Neural cell (in vitro differentiated cells): Measurements from ENCODE around the gene DBX1. TPM values are rescaled to one million over a fixed set of nuclear protein-coding genes. Genes with fewer than 3 reads are reported as not detected.
A peak's percentile ranks its signal among the peaks of the same experiment; 100 is the strongest.

Experiments used
- H2AFZ ChIP-seq: fragments of 200-600, 300-800 bp; sonication (generic), shearing (Covaris generic); 2 replicates; pipeline ENCODE4 v1.6.0; 2014; ENCODE audit warnings: low read depth, mild to moderate bottlenecking, antibody characterized with exemption, low read length, moderate library complexity
- H3F3A ChIP-seq: fragments of 200-600 bp; shearing (Covaris generic); 2 replicates; pipeline ENCODE4 v1.6.1; 2016; ENCODE audit warnings: mild to moderate bottlenecking, moderate library complexity, mixed read lengths, antibody characterized with exemption, low read length; ENCODE audit not compliant: insufficient read depth, poor library complexity, severe bottlenecking
- H3K27ac ChIP-seq: fragments of 200-600, 300-800 bp; sonication (generic), shearing (Covaris generic); 2 replicates; pipeline ENCODE4 v1.5.1; 2014; ENCODE audit warnings: mild to moderate bottlenecking, low read length, moderate library complexity
- H3K27me3 ChIP-seq: fragments of 300-800, 200-600 bp; sonication (generic), shearing (Covaris generic); 2 replicates; pipeline ENCODE4 v1.6.0; 2014; ENCODE audit warnings: mild to moderate bottlenecking, low read depth, low read length, moderate library complexity; ENCODE audit not compliant: insufficient read depth
- H3K36me3 ChIP-seq: fragments of 300-800, 200-600 bp; sonication (generic), shearing (Covaris generic); 2 replicates; pipeline ENCODE4 v1.5.1; 2014; ENCODE audit warnings: mild to moderate bottlenecking, antibody characterized with exemption, low read length, moderate library complexity; ENCODE audit not compliant: insufficient read depth
- H3K4me2 ChIP-seq: fragments of 300-800, 200-600 bp; sonication (generic), shearing (Covaris generic); 2 replicates; pipeline ENCODE4 v1.6.0; 2014; ENCODE audit warnings: mild to moderate bottlenecking, low read length
- H3K4me3 ChIP-seq: fragments of 300-800, 200-600 bp; sonication (generic), shearing (Covaris generic); 2 replicates; pipeline ENCODE4 v1.5.1; 2014; ENCODE audit warnings: mild to moderate bottlenecking, low read length, moderate library complexity
- H3K79me2 ChIP-seq: fragments of 200-600 bp; shearing (Covaris generic); replicated peaks from 2 replicates; pipeline ENCODE4 v1.6.0; 2014; ENCODE audit warnings: mild to moderate bottlenecking, low read length, moderate library complexity; ENCODE audit not compliant: insufficient read depth
- H3K9ac ChIP-seq: fragments of 300-800, 200-600 bp; sonication (generic), shearing (Covaris generic); 2 replicates; pipeline ENCODE4 v1.6.1; 2016; ENCODE audit warnings: mild to moderate bottlenecking, low read length, mixed read lengths
- H3K9me2 ChIP-seq: fragments of 200-600 bp; shearing (Covaris generic); 2 replicates; pipeline ENCODE4 v1.6.1; 2016; ENCODE audit warnings: mild to moderate bottlenecking, low read length, mixed read lengths; ENCODE audit not compliant: insufficient read depth
- H3K9me3 ChIP-seq: fragments of 200-600, 300-800 bp; sonication (generic), shearing (Covaris generic); 2 replicates; pipeline ENCODE4 v1.6.1; 2016; ENCODE audit warnings: mild to moderate bottlenecking, mixed run types, low read length, moderate library complexity, mixed read lengths
- H4K20me1 ChIP-seq: fragments of 200-600 bp; shearing (Covaris generic); 2 replicates; pipeline ENCODE4 v1.6.1; 2016; ENCODE audit warnings: mild to moderate bottlenecking, mixed run types; ENCODE audit not compliant: insufficient read depth
- EP300 ChIP-seq: fragments of 450-650 bp; conservative IDR thresholded peaks from 2 replicates; pipeline ENCODE4 v1.6.1; 2014; ENCODE audit warnings: antibody characterized with exemption, mild to moderate bottlenecking, moderate library complexity; ENCODE audit not compliant: poor library complexity, severe bottlenecking
- EZH2 ChIP-seq: fragments of 200-600, 300-800 bp; shearing (Covaris generic), sonication (generic); IDR thresholded peaks from 2 replicates; pipeline ENCODE4 v1.6.1; 2014; ENCODE audit warnings: antibody characterized with exemption, low read length, borderline replicate concordance, mild to moderate bottlenecking; ENCODE audit not compliant: insufficient read depth, poor library complexity, severe bottlenecking
- POLR2AphosphoS5 ChIP-seq: IDR thresholded peaks from 2 replicates; pipeline ENCODE4 v1.6.1; 2012
- RAD21 ChIP-seq: fragments of 450-650 bp; conservative IDR thresholded peaks from 2 replicates; pipeline ENCODE4 v1.6.1; 2014; ENCODE audit warnings: antibody characterized with exemption, mild to moderate bottlenecking, moderate library complexity
- SMC3 ChIP-seq: fragments of 450-650 bp; conservative IDR thresholded peaks from 2 replicates; pipeline ENCODE4 v1.6.1; 2014; ENCODE audit warnings: antibody characterized with exemption, mild to moderate bottlenecking, moderate library complexity; ENCODE audit not compliant: poor library complexity
- polyA plus RNA-seq: library from polyadenylated mRNA; depleted of rRNA; stranded (reverse); fragments of >200 nt; gene quantifications from 2 replicates; pipeline ENCODE4 v1.2.3, GENCODE V29; 2014
- TF ChIP-seq, protein P1 (sequence below): fragments of 450-650 bp; IDR thresholded peaks from 2 replicates; pipeline ENCODE4 v1.5.1; 2014; ENCODE audit warnings: antibody characterized with exemption, mild to moderate bottlenecking, moderate library complexity; ENCODE audit not compliant: poor library complexity, severe bottlenecking
- TF ChIP-seq, protein P2 (sequence below): IDR thresholded peaks from 2 replicates; pipeline ENCODE4 v1.6.1; 2012; ENCODE audit warnings: borderline replicate concordance

The DBX1 gene
- polyA plus RNA-seq, 1 donor from 2014 or later: not detected

DNA sequence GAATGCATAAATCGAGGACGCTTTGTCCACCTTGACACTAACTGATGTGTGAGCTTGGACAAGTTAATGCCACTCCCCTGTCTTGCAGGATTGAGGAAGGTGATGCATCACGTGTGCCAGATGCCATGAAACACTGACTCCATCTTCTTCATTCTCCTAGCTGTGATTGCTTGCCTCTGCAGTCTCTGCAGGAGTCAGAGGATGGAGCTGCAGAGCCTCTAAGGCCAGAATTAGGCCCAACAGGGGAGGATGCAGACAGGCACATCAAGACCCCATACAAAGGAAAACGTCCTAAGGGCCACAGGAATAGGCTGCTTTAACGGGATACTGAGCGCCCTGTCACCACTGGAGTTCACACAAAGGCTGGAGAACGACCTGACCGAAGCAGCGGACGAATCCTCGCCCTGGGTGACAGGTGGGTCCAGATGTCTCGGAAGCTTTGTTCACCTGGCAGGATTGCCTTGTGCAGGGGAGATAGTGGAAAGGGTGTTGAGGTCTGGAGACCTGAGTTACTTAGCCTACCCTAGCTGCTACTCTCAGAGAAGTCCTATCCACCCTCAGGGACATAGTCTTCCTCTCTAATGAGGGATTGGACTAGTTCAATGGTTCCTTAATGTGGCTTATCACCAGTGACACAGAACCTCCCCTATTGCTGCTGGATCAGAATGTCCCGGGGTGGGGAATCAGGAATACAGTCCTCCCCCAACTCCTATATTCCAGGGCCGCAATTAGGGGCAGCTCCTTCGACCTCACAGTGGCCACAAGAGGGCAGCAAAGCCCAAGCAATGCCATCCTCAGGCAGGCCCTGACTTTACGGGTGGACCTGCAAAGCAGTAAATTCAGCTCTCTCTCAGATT lies 32.4 kb downstream of the DBX1 start:
- H3K9me3 ChIP-seq: no peaks in the 10 kb centered on the region
- H3K27me3 ChIP-seq: peaks cover 13% of the 10 kb centered on the region
- no peaks in the 10 kb centered on the region for H3K36me3 ChIP-seq
- H3K4me3 ChIP-seq: no peak overlapping the region
- no peaks in the 10 kb centered on the region for H4K20me1 ChIP-seq
- H3K79me2 ChIP-seq: no peaks in the 10 kb centered on the region
- no peak overlapping the region for H3K27ac ChIP-seq
- H3K9ac ChIP-seq: no peak overlapping the region
- no peak for TF ChIP-seq POLR2AphosphoS5
- no peak for TF ChIP-seq EP300
- peak; percentile 89 for TF ChIP-seq RAD21
- peak; percentile 89 for TF ChIP-seq SMC3
- TF ChIP-seq, protein P1, sequence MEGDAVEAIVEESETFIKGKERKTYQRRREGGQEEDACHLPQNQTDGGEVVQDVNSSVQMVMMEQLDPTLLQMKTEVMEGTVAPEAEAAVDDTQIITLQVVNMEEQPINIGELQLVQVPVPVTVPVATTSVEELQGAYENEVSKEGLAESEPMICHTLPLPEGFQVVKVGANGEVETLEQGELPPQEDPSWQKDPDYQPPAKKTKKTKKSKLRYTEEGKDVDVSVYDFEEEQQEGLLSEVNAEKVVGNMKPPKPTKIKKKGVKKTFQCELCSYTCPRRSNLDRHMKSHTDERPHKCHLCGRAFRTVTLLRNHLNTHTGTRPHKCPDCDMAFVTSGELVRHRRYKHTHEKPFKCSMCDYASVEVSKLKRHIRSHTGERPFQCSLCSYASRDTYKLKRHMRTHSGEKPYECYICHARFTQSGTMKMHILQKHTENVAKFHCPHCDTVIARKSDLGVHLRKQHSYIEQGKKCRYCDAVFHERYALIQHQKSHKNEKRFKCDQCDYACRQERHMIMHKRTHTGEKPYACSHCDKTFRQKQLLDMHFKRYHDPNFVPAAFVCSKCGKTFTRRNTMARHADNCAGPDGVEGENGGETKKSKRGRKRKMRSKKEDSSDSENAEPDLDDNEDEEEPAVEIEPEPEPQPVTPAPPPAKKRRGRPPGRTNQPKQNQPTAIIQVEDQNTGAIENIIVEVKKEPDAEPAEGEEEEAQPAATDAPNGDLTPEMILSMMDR: peak; percentile 85
- TF ChIP-seq EZH2: no peak
- no peaks in the 10 kb centered on the region for H3K9me2 ChIP-seq
- no peak overlapping the region for H2AFZ ChIP-seq
- H3K4me2 ChIP-seq: no peak overlapping the region
- H3F3A ChIP-seq: no peaks in the 10 kb centered on the region

DNA sequence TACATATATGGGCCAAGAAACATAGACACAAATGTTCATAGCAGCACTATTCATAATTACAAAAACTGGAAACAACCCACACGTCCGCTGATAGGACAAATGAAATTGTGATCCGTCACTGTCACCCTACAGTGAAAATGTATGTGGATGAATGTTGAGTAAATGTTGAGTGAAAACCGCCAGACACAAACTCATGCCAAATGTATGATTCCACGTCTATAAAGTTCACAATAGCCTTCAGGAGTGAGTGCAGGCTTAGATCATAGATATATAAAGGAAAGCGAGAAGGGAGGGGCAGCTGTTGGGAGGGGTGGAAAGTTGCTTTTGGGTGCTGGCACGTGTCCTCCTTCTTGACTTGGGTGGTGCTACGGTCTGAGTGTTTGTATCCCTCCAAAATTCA lies 33.6 kb downstream of the DBX1 start:
- Histone ChIP-seq H3K4me2 (no peak overlapping the region), H3K4me3 (no peak overlapping the region), H3K9me2 (no peaks in the 10 kb centered on the region), H3K36me3 (no peaks in the 10 kb centered on the region), H3K9ac (no peak overlapping the region), H4K20me1 (no peaks in the 10 kb centered on the region), H3K9me3 (no peaks in the 10 kb centered on the region), H2AFZ (no peak overlapping the region), H3K79me2 (no peaks in the 10 kb centered on the region), H3K27me3 (peaks cover 5% of the 10 kb centered on the region), H3K27ac (no peak overlapping the region), H3F3A (no peaks in the 10 kb centered on the region)
- TF ChIP-seq, protein P2, sequence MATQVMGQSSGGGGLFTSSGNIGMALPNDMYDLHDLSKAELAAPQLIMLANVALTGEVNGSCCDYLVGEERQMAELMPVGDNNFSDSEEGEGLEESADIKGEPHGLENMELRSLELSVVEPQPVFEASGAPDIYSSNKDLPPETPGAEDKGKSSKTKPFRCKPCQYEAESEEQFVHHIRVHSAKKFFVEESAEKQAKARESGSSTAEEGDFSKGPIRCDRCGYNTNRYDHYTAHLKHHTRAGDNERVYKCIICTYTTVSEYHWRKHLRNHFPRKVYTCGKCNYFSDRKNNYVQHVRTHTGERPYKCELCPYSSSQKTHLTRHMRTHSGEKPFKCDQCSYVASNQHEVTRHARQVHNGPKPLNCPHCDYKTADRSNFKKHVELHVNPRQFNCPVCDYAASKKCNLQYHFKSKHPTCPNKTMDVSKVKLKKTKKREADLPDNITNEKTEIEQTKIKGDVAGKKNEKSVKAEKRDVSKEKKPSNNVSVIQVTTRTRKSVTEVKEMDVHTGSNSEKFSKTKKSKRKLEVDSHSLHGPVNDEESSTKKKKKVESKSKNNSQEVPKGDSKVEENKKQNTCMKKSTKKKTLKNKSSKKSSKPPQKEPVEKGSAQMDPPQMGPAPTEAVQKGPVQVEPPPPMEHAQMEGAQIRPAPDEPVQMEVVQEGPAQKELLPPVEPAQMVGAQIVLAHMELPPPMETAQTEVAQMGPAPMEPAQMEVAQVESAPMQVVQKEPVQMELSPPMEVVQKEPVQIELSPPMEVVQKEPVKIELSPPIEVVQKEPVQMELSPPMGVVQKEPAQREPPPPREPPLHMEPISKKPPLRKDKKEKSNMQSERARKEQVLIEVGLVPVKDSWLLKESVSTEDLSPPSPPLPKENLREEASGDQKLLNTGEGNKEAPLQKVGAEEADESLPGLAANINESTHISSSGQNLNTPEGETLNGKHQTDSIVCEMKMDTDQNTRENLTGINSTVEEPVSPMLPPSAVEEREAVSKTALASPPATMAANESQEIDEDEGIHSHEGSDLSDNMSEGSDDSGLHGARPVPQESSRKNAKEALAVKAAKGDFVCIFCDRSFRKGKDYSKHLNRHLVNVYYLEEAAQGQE: no peak

DNA sequence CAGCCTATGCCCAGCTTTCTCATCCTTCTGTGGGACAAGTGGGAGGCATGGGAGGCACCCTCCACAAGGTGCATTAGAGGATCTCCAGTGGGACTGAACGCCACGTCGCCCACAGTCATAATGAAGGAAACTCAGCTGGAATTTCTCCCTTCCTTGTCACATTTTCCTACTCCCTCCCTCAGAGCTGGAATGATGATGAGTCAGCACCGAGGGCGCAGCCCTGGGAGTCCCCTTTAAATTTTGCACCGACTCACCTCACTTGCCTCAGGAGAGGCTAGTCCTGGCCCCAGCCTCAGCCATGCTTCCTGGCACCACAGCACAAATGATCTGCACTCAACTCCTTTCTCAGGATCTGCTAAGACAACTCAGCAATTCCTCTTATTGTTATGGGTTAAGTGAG lies 34.3 kb downstream of the DBX1 start:
- H3K9me2 ChIP-seq: no peaks in the 10 kb centered on the region
- no peak overlapping the region for H3K27ac ChIP-seq
- no peaks in the 10 kb centered on the region for H3K9me3 ChIP-seq
- no peaks in the 10 kb centered on the region for H4K20me1 ChIP-seq
- H3K79me2 ChIP-seq: no peaks in the 10 kb centered on the region
- TF ChIP-seq, protein P2: no peak
- H3F3A ChIP-seq: no peaks in the 10 kb centered on the region
- H3K4me3 ChIP-seq: no peak overlapping the region
- H3K4me2 ChIP-seq: no peak overlapping the region
- H2AFZ ChIP-seq: no peak overlapping the region
- H3K27me3 ChIP-seq: no peaks in the 10 kb centered on the region
- no peaks in the 10 kb centered on the region for H3K36me3 ChIP-seq
- H3K9ac ChIP-seq: no peak overlapping the region
